ENCODE results near the gene SYT9. TPM values are rescaled to one million over a fixed set of nuclear protein-coding genes. Genes with fewer than 3 reads are reported as not detected.

SYT9 gene
- total RNA-seq, 1 experiment from 2014 or later = not detected

DNA sequence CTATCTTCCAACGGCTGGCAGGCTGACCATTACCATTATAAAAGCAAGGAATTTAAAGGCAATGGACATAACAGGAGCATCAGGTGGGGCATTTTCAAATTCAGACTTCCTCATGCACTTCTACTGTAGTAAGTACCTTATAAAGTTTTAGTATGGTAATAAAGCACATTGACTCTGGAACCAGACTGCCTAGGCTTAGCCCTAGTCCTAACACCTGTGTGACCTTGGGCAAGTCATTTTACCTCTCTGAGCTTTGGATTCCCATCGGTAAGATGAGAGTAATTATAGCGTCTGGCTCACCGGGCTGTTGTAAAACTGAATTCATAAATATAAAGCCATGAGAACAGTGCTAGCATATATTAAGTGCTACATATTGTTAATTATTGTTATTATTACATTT is 164.4 kb downstream of the SYT9 start:
- Mint-ChIP-seq H3K27ac (ENCODE audit: unreplicated experiment) (no peak overlapping the region), H3K4me3 (ENCODE audit: low read depth, unreplicated experiment) (no peak overlapping the region)

DNA sequence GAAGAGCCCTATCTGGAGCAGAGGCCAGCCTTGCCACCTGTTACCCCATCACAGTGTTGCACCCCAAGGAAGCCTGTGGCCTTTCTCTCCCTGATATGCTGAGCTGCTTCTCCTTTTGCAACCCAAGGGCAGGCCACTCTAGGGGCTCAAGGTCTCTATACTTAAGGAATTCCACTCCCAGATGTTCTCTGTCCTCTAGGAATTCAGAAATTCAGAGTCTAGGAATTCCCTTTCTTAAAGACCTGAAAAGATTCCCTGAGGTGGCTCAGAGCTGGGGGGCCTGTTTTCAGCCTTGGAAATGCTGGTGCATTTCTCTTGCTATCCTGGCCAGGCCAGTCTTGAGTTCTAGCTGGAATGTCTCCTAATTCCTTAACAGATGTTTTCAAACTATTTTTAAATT is 165.6 kb downstream of the SYT9 start:
- Mint-ChIP-seq H3K27ac (ENCODE audit: unreplicated experiment) (no peak overlapping the region), H3K4me1 (ENCODE audit: low read depth, unreplicated experiment) (peaks cover 17% of the 10 kb centered on the region), H3K27me3 (ENCODE audit: unreplicated experiment) (peaks cover 46% of the 10 kb centered on the region), H3K9me3 (ENCODE audit: low read depth, unreplicated experiment) (no peaks in the 10 kb centered on the region), H3K36me3 (ENCODE audit: insufficient read depth, unreplicated experiment) (no peaks in the 10 kb centered on the region), H3K4me3 (ENCODE audit: low read depth, unreplicated experiment) (no peak overlapping the region)
- intact Hi-C loops (cut with micrococcal nuclease; ENCODE audit: unreplicated experiment) = no loop called here
- TF ChIP-seq, protein P1, sequence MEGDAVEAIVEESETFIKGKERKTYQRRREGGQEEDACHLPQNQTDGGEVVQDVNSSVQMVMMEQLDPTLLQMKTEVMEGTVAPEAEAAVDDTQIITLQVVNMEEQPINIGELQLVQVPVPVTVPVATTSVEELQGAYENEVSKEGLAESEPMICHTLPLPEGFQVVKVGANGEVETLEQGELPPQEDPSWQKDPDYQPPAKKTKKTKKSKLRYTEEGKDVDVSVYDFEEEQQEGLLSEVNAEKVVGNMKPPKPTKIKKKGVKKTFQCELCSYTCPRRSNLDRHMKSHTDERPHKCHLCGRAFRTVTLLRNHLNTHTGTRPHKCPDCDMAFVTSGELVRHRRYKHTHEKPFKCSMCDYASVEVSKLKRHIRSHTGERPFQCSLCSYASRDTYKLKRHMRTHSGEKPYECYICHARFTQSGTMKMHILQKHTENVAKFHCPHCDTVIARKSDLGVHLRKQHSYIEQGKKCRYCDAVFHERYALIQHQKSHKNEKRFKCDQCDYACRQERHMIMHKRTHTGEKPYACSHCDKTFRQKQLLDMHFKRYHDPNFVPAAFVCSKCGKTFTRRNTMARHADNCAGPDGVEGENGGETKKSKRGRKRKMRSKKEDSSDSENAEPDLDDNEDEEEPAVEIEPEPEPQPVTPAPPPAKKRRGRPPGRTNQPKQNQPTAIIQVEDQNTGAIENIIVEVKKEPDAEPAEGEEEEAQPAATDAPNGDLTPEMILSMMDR (IDR thresholded peaks at IDR 0.05; ENCODE audit: unreplicated experiment) = no peak
- DNase-seq = no peak
- BruUV-seq (replicated peaks) = no TSS peak
- CTCF ChIA-PET = no interaction called here

More for the DNA sequence above, 164.4 kb downstream of the SYT9 start:
- Mint-ChIP-seq H3K36me3 (ENCODE audit: insufficient read depth, unreplicated experiment) (no peaks in the 10 kb centered on the region), H3K9me3 (ENCODE audit: low read depth, unreplicated experiment) (no peaks in the 10 kb centered on the region), H3K4me1 (ENCODE audit: low read depth, unreplicated experiment) (peaks cover 17% of the 10 kb centered on the region), H3K27me3 (ENCODE audit: unreplicated experiment) (peaks cover 41% of the 10 kb centered on the region)
- intact Hi-C loops (cut with micrococcal nuclease; ENCODE audit: unreplicated experiment) = no loop called here
- no peak for DNase-seq
- CTCF ChIA-PET = no interaction called here
- BruUV-seq (replicated peaks) = no TSS peak
- TF ChIP-seq, protein P1 (IDR thresholded peaks at IDR 0.05; ENCODE audit: unreplicated experiment) = no peak

DNA sequence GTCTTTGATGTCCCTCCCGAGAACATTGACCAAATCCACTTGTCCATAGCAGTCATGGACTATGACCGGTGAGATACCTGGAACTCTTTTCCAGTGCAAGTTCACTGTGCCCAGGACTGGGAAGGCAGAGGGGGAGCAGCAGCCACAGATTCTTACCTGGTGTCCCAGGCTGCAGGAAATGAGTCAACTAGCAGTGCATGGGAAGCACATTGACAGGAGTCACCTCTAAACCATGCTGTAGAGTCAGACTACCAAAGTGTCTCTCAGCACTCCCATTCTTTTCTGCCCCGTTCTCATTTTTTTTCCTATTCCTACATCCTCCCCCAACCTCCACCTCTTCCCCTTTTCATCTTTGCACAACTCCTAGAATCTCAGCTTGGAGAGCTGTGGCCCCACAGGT is 166.4 kb downstream of the SYT9 start:
- TF ChIP-seq, protein P1 (IDR thresholded peaks at IDR 0.05; ENCODE audit: unreplicated experiment) = no peak
- no peak for DNase-seq
- intact Hi-C loops (cut with micrococcal nuclease; ENCODE audit: unreplicated experiment) = no loop called here
- peaks cover 51% of the 10 kb centered on the region for H3K27me3 Mint-ChIP-seq (ENCODE audit: unreplicated experiment)
- H3K4me3 Mint-ChIP-seq (ENCODE audit: low read depth, unreplicated experiment) = no peak overlapping the region
- no peak overlapping the region for H3K27ac Mint-ChIP-seq (ENCODE audit: unreplicated experiment)
- BruUV-seq (replicated peaks) = no TSS peak
- H3K36me3 Mint-ChIP-seq (ENCODE audit: insufficient read depth, unreplicated experiment) = no peaks in the 10 kb centered on the region
- H3K9me3 Mint-ChIP-seq (ENCODE audit: low read depth, unreplicated experiment) = no peaks in the 10 kb centered on the region
- H3K4me1 Mint-ChIP-seq (ENCODE audit: low read depth, unreplicated experiment) = peaks cover 17% of the 10 kb centered on the region
- CTCF ChIA-PET = no interaction called here

DNA sequence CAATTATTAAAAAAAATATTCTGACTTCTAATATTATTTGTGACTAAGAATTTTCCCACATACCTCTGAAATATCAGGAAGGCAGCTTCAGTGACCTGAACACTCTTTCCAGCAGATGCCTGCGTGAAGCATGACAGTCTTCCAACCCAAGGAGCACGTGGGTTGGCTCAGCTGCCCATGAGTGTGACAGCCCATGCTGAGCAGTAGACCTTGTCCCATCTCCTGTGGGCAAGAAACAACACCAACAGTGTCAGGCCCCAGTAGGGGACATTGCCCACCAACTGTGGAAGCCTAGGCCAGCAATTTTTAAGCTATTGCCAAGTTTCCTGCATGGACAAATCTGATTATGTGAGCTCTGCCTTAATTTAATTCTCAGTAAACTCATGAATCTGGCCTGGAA is 167.2 kb downstream of the SYT9 start:
- DNase-seq = no peak
- intact Hi-C loops (cut with micrococcal nuclease; ENCODE audit: unreplicated experiment) = no loop called here

More for the DNA sequence above, 167.2 kb downstream of the SYT9 start:
- no peaks in the 10 kb centered on the region for H3K9me3 Mint-ChIP-seq (ENCODE audit: low read depth, unreplicated experiment)
- H3K27ac Mint-ChIP-seq (ENCODE audit: unreplicated experiment) = no peak overlapping the region
- peaks cover 14% of the 10 kb centered on the region for H3K4me1 Mint-ChIP-seq (ENCODE audit: low read depth, unreplicated experiment)
- H3K4me3 Mint-ChIP-seq (ENCODE audit: low read depth, unreplicated experiment) = no peak overlapping the region
- no peaks in the 10 kb centered on the region for H3K36me3 Mint-ChIP-seq (ENCODE audit: insufficient read depth, unreplicated experiment)
- TF ChIP-seq, protein P1 (IDR thresholded peaks at IDR 0.05; ENCODE audit: unreplicated experiment) = no peak
- CTCF ChIA-PET = no interaction called here
- H3K27me3 Mint-ChIP-seq (ENCODE audit: unreplicated experiment) = peaks cover 51% of the 10 kb centered on the region
- no TSS peak for BruUV-seq (replicated peaks)
